HepG2 (cell line): ENCODE measurements around the gene NRN1L. TPM values are rescaled to one million over a fixed set of nuclear protein-coding genes. Genes with fewer than 3 reads are reported as not detected.

Experiments
- ATF4 ChIP-seq, 2 experiments: fragments of 450-650 bp in 1 of 2; sonication (generic) in 1 of 2; formaldehyde crosslinking; IDR thresholded peaks; 2 replicates each; pipeline versions ENCODE4 v1.5.0 to v1.8.0; 2020 to 2022; ENCODE audit warnings: mild to moderate bottlenecking in 1 of 2, missing genetic modification reagents in 1 of 2
- EHMT2 ChIP-seq: fragments of 200-600 bp; sonication (generic); IDR thresholded peaks from 2 replicates; pipeline ENCODE4 v1.7.0; 2017; ENCODE audit warnings: antibody characterized with exemption, low read depth, low read length, borderline replicate concordance
- FOXK2 ChIP-seq: fragments of 450-650 bp; IDR thresholded peaks from 2 replicates; pipeline ENCODE4 v1.6.1; 2016
- GATAD1 ChIP-seq: IDR thresholded peaks from 2 replicates; pipeline ENCODE4 v1.6.1; 2016; ENCODE audit warnings: missing genetic modification reagents, missing compliant biosample characterization
- HOXA3 ChIP-seq: sonication (generic); formaldehyde crosslinking; IDR thresholded peaks from 2 replicates; pipeline ENCODE4 v1.5.0; 2020; ENCODE audit warnings: missing genetic modification reagents
- IRF2 ChIP-seq: IDR thresholded peaks from 2 replicates; pipeline ENCODE4 v1.6.1; 2018; ENCODE audit warnings: missing genetic modification reagents, missing compliant biosample characterization
- IRF9 ChIP-seq: sonication (generic); formaldehyde crosslinking; IDR thresholded peaks from 2 replicates; pipeline ENCODE4 v1.8.0; 2022; ENCODE audit warnings: missing genetic modification reagents, mild to moderate bottlenecking, borderline replicate concordance
- KDM5B ChIP-seq: sonication (generic); formaldehyde crosslinking; IDR thresholded peaks from 2 replicates; pipeline ENCODE4 v1.4.0; 2020; ENCODE audit warnings: missing genetic modification reagents, mild to moderate bottlenecking, borderline replicate concordance
- MAFF ChIP-seq: IDR thresholded peaks from 2 replicates; pipeline ENCODE4 v1.6.1; 2011; ENCODE audit warnings: low read depth, low read length, improper control_type of control experiment
- SP140L ChIP-seq: sonication (generic); formaldehyde crosslinking; IDR thresholded peaks from 2 replicates; pipeline ENCODE4 v1.4.0; 2020; ENCODE audit warnings: missing genetic modification reagents, borderline replicate concordance
- SP5 ChIP-seq: IDR thresholded peaks from 2 replicates; pipeline ENCODE4 v1.6.1; 2016; ENCODE audit warnings: low read depth, borderline replicate concordance
- TARDBP ChIP-seq: sonication (generic); formaldehyde crosslinking; IDR thresholded peaks from 2 replicates; pipeline ENCODE4 v1.8.0; 2022; ENCODE audit warnings: mild to moderate bottlenecking, missing genetic modification reagents
- TERF1 ChIP-seq: sonication (generic); formaldehyde crosslinking; IDR thresholded peaks from 2 replicates; pipeline ENCODE4 v1.8.0; 2022; ENCODE audit warnings: mild to moderate bottlenecking, missing genetic modification reagents, moderate library complexity
- TGIF2 ChIP-seq: IDR thresholded peaks from 2 replicates; pipeline ENCODE4 v1.6.1; 2016; ENCODE audit warnings: control low read depth, missing compliant biosample characterization
- XBP1 ChIP-seq: sonication (generic); formaldehyde crosslinking; IDR thresholded peaks from 2 replicates; pipeline ENCODE4 v1.5.0; 2020; ENCODE audit warnings: missing genetic modification reagents
- ZBTB21 ChIP-seq: sonication (generic); formaldehyde crosslinking; IDR thresholded peaks from 2 replicates; pipeline ENCODE4 v1.4.0; 2020; ENCODE audit warnings: missing genetic modification reagents
- ZNF10 ChIP-seq: sonication (generic); formaldehyde crosslinking; IDR thresholded peaks from 2 replicates; pipeline ENCODE4 v1.4.0; 2020; ENCODE audit warnings: mild to moderate bottlenecking, low read depth, missing genetic modification reagents, borderline replicate concordance
- ZNF124 ChIP-seq: sonication (generic); formaldehyde crosslinking; IDR thresholded peaks from 2 replicates; pipeline ENCODE4 v1.4.0; 2020; ENCODE audit warnings: missing genetic modification reagents
- ZNF160 ChIP-seq: sonication (generic); formaldehyde crosslinking; IDR thresholded peaks from 2 replicates; pipeline ENCODE4 v1.8.0; 2022; ENCODE audit warnings: mild to moderate bottlenecking, inconsistent platforms, missing genetic modification reagents
- ZNF234 ChIP-seq: sonication (generic); formaldehyde crosslinking; conservative IDR thresholded peaks from 2 replicates; pipeline ENCODE4 v1.5.1; 2020; ENCODE audit warnings: mild to moderate bottlenecking, missing genetic modification reagents
- ZNF34 ChIP-seq: sonication (generic); formaldehyde crosslinking; IDR thresholded peaks from 2 replicates; pipeline ENCODE4 v1.4.0; 2020; ENCODE audit warnings: mild to moderate bottlenecking, missing genetic modification reagents, borderline replicate concordance
- ZNF382 ChIP-seq: sonication (generic); formaldehyde crosslinking; IDR thresholded peaks from 2 replicates; pipeline ENCODE4 v1.5.0; 2020; ENCODE audit warnings: missing genetic modification reagents, mild to moderate bottlenecking, borderline replicate concordance
- ZNF468 ChIP-seq: sonication (generic); formaldehyde crosslinking; IDR thresholded peaks from 2 replicates; pipeline ENCODE4 v1.8.0; 2022; ENCODE audit warnings: mild to moderate bottlenecking, moderate library complexity, missing genetic modification reagents
- ZNF703 ChIP-seq: sonication (generic); formaldehyde crosslinking; IDR thresholded peaks from 2 replicates; pipeline ENCODE4 v1.5.1; 2020; ENCODE audit warnings: missing genetic modification reagents, mild to moderate bottlenecking, moderate library complexity, borderline replicate concordance
- polyA plus RNA-seq, 8 experiments: library from polyadenylated mRNA; depleted of rRNA in 3 of 8; stranded (reverse) in 7 of 8; unstranded in 1 of 8; fragments of >200 nt; fragmentation: Illumina TruSeq in 4 of 8; extraction: Trizol in 4 of 8; gene quantifications; 2 replicates each; pipeline versions ENCODE4 v1.2.1 to v1.2.3, GENCODE V29; 2011 to 2016; ENCODE audit warnings: low read depth in 4 of 8, missing spikeins in 1 of 8, mixed read lengths in 1 of 8; ENCODE audit not compliant: insufficient read depth in 1 of 8
- total RNA-seq, 5 experiments: library from RNA; depleted of rRNA; stranded (reverse); fragments of >200 nt; fragmentation: Illumina TruSeq; extraction: Trizol; gene quantifications; 2 replicates each; pipeline ENCODE4 v1.2.3, GENCODE V29; 2016; ENCODE audit warnings: low read depth in 1 of 5
- TF ChIP-seq, protein P1 (sequence below): sonication (generic); formaldehyde crosslinking; IDR thresholded peaks from 2 replicates; pipeline ENCODE4 v1.8.1; 2023; ENCODE audit warnings: mild to moderate bottlenecking, missing genetic modification reagents, borderline replicate concordance

NRN1L gene
- total and polyA plus RNA-seq, 2 of the 13 experiments (the other 11 are each of a cell fraction or from before 2014, with no cell fraction given), result 0.53 to 1.2 TPM

DNA sequence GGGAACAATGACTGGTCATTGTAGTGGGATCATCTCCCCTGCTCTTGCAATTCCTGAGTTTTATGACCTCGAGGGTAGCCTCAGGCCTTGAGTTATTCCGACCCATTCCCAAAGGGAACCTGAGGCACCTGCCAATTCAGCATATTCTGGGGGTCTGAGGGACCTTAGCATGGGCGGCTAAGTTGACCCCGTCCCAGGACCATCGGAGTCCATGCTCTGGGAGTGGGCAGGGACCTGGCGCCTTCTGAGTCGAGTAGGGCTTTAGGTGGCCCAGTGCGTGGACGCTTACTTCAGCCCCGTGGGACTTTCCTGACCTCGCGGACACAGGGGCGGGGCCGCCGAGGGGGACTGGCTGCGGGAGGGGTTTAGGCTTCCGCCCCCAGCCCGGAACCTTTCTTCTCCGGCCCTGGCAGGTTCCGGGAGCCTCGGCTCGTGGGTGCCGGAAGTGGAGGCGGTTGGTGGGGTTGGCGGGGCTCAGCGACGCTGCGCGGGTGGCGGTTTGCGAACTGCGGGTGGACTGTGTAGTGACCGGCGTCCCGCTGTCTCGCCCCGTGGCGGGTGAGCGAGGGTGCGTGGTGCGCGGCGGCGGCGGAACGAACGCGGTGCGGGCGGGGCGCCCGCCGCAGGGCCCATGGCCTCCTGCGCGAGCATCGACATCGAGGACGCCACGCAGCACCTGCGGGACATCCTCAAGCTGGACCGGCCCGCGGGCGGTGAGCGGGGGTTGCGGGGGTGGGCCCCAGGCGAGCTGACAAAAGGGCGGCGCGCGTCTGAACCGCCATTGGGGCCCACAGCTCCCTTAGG, 11.9 kb upstream of the NRN1L start, which contains the start of gene EDC4 (continued):
- TF ChIP-seq KDM5B (CRISPR knock-in tag), result peak; percentile 89; the same call in 1 of the 2 replicates
- 0 out of 2 replicates have a peak, but pooled peaks have one; percentile 44 for TF ChIP-seq ZNF34 (CRISPR knock-in tag)
- TF ChIP-seq ZNF468 (CRISPR knock-in tag), result 0 out of 2 replicates have a peak, but pooled peaks have one; percentile 29
- no peak for TF ChIP-seq EHMT2
- TF ChIP-seq ZNF234 (CRISPR knock-in tag), result peak; percentile 90; the same call in 1 of the 2 replicates
- peak; percentile 95 for TF ChIP-seq IRF2
- TF ChIP-seq ZNF382 (CRISPR knock-in tag), result no peak
- TF ChIP-seq TERF1 (CRISPR knock-in tag), result no peak; the same call in 1 of the 2 replicates
- TF ChIP-seq ZNF10 (CRISPR knock-in tag), result no peak
- peak; percentile 44 for TF ChIP-seq MAFF
- peak in 1 of 2 experiments; percentile 79; a peak in 2 of 4 replicates for TF ChIP-seq ATF4 (CRISPR knock-in tag; IDR thresholded peaks at IDR 0.05)
- TF ChIP-seq SP5, result peak; percentile 83
- TF ChIP-seq ZBTB21 (CRISPR knock-in tag), result no peak
- TF ChIP-seq GATAD1 (CRISPR knock-in tag), result peak; percentile 96
- TF ChIP-seq ZNF124 (CRISPR knock-in tag), result peak; percentile 70
- peak; percentile 94 for TF ChIP-seq IRF9 (CRISPR knock-in tag)
- peak; percentile 86 for TF ChIP-seq TARDBP (CRISPR knock-in tag)
- peak; percentile 93 for TF ChIP-seq TGIF2 (CRISPR knock-in tag)
- TF ChIP-seq XBP1 (CRISPR knock-in tag), result no peak; the same call in 1 of the 2 replicates
- TF ChIP-seq HOXA3, result peak; percentile 80
- no peak for TF ChIP-seq FOXK2
- TF ChIP-seq ZNF703 (CRISPR knock-in tag), result peak; percentile 76; the same call in 1 of the 2 replicates
- TF ChIP-seq ZNF160, result peak; percentile 86
- no peak for TF ChIP-seq SP140L (CRISPR knock-in tag)
- TF ChIP-seq, protein P1, sequence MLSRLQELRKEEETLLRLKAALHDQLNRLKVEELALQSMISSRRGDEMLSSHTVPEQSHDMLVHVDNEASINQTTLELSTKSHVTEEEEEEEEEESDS (CRISPR knock-in tag), result no peak; the same call in 1 of the 2 replicates
